ENCODE results near the gene LMOD1. TPM values are rescaled to one million over a fixed set of nuclear protein-coding genes. Genes with fewer than 3 reads are reported as not detected.
A peak's percentile ranks its signal among the peaks of the same experiment; 100 is the strongest.

Gene LMOD1
- total RNA-seq, 1 donor from 2014 or later = 24.2 TPM

- Histone ChIP-seq H3K36me3 (no peaks in the 10 kb centered on the region), H3K4me3 (no peak overlapping the region), H3K9me3 (no peaks in the 10 kb centered on the region), H3K27me3 (ENCODE audit: low read depth) (no peaks in the 10 kb centered on the region), H3K27ac (no peak overlapping the region), H3K4me1 (peaks cover 5% of the 10 kb centered on the region)
- DNase-seq = no peak
- intact Hi-C loops (cut with DNase I) = no loop called here
- no peak for ATAC-seq
- no peak for TF ChIP-seq CTCF (IDR thresholded peaks at IDR 0.05)
Observed at GRCh38 chr1:201912832-201913231, 33.5 kb downstream of the LMOD1 start.

GRCh38 chr1:201911826-201912571 lies 34.3 kb downstream of the LMOD1 start:
- no peaks in the 10 kb centered on the region for H3K27me3 ChIP-seq (ENCODE audit: low read depth)
- no peak overlapping the region for H3K27ac ChIP-seq
- H3K9me3 ChIP-seq = no peaks in the 10 kb centered on the region
- DNase-seq = no peak
- H3K36me3 ChIP-seq = no peaks in the 10 kb centered on the region
- H3K4me3 ChIP-seq = no peak overlapping the region
- intact Hi-C loops (cut with DNase I) = no loop called here
- peaks cover under 1% of the 10 kb centered on the region for H3K4me1 ChIP-seq
- TF ChIP-seq CTCF (IDR thresholded peaks at IDR 0.05) = no peak
- no peak for ATAC-seq

- intact Hi-C loops (cut with DNase I) = no loop called here
- Histone ChIP-seq H3K27ac (no peak overlapping the region), H3K27me3 (ENCODE audit: low read depth) (no peaks in the 10 kb centered on the region), H3K4me3 (no peak overlapping the region), H3K4me1 (no peaks in the 10 kb centered on the region), H3K36me3 (no peaks in the 10 kb centered on the region), H3K9me3 (no peaks in the 10 kb centered on the region)
- DNase-seq (no peak), ATAC-seq (no peak)
- no peak for TF ChIP-seq CTCF (IDR thresholded peaks at IDR 0.05)
Observed at GRCh38 chr1:201907621-201908020, 38.7 kb downstream of the LMOD1 start.

GRCh38 chr1:201906336-201906735 lies 40.0 kb downstream of the LMOD1 start:
- H3K27ac ChIP-seq = no peak overlapping the region
- H3K9me3 ChIP-seq = no peaks in the 10 kb centered on the region
- H3K27me3 ChIP-seq (ENCODE audit: low read depth) = no peaks in the 10 kb centered on the region
- TF ChIP-seq CTCF (IDR thresholded peaks at IDR 0.05) = no peak
- ATAC-seq = no peak
- H3K36me3 ChIP-seq = no peaks in the 10 kb centered on the region
- no peak for DNase-seq
- intact Hi-C loops (cut with DNase I) = no loop called here
- H3K4me1 ChIP-seq = no peaks in the 10 kb centered on the region
- no peak overlapping the region for H3K4me3 ChIP-seq

- intact Hi-C loops (cut with DNase I) = no loop called here
- no peak for DNase-seq
- no peak overlapping the region for H3K4me3 ChIP-seq
Observed at GRCh38 chr1:201905234-201905890, 41.0 kb downstream of the LMOD1 start.

More at GRCh38 chr1:201905234-201905890, 41.0 kb downstream of the LMOD1 start:
- no peak for ATAC-seq
- peak overlapping the region; percentile 51 for H3K27ac ChIP-seq
- no peaks in the 10 kb centered on the region for H3K9me3 ChIP-seq
- H3K36me3 ChIP-seq = no peaks in the 10 kb centered on the region
- TF ChIP-seq CTCF (IDR thresholded peaks at IDR 0.05) = no peak
- no peaks in the 10 kb centered on the region for H3K27me3 ChIP-seq (ENCODE audit: low read depth)
- H3K4me1 ChIP-seq = no peaks in the 10 kb centered on the region

Measured in lower lobe of right lung (tissue), 2 donors.